ENCODE measurements around the gene KIF5C.

DNA sequence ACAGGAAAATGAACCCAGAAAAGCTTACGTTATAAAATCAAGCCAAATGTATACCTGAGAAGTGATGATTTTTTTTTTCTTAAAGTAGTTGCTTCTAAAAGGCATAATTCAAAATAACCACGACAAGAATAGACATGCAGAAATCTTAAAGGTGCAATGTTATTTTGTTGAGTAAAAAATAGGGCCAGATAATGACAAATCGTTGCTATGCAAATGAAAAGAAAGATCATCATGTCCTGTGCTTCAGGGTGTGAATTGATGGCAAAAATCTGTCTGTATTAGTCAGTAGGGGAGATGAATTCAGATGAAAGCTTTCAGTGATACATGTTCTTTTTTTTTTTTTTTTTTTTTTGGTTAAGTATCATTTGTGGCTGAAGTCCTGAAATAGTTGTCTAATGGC lies 187.5 kb downstream of the KIF5C start:
- TF ChIP-seq, protein P1, sequence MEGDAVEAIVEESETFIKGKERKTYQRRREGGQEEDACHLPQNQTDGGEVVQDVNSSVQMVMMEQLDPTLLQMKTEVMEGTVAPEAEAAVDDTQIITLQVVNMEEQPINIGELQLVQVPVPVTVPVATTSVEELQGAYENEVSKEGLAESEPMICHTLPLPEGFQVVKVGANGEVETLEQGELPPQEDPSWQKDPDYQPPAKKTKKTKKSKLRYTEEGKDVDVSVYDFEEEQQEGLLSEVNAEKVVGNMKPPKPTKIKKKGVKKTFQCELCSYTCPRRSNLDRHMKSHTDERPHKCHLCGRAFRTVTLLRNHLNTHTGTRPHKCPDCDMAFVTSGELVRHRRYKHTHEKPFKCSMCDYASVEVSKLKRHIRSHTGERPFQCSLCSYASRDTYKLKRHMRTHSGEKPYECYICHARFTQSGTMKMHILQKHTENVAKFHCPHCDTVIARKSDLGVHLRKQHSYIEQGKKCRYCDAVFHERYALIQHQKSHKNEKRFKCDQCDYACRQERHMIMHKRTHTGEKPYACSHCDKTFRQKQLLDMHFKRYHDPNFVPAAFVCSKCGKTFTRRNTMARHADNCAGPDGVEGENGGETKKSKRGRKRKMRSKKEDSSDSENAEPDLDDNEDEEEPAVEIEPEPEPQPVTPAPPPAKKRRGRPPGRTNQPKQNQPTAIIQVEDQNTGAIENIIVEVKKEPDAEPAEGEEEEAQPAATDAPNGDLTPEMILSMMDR (tag by site-specific recombination; IDR thresholded peaks at IDR 0.05) = no peak
- no peak for TF ChIP-seq RBAK (tag by site-specific recombination; IDR thresholded peaks at IDR 0.05)
- TF ChIP-seq HOXC10 (CRISPR knock-in tag; IDR thresholded peaks at IDR 0.05) = no peak
- no peak for TF ChIP-seq KLF16 (tag by site-specific recombination; IDR thresholded peaks at IDR 0.05)
- TF ChIP-seq, protein P2, sequence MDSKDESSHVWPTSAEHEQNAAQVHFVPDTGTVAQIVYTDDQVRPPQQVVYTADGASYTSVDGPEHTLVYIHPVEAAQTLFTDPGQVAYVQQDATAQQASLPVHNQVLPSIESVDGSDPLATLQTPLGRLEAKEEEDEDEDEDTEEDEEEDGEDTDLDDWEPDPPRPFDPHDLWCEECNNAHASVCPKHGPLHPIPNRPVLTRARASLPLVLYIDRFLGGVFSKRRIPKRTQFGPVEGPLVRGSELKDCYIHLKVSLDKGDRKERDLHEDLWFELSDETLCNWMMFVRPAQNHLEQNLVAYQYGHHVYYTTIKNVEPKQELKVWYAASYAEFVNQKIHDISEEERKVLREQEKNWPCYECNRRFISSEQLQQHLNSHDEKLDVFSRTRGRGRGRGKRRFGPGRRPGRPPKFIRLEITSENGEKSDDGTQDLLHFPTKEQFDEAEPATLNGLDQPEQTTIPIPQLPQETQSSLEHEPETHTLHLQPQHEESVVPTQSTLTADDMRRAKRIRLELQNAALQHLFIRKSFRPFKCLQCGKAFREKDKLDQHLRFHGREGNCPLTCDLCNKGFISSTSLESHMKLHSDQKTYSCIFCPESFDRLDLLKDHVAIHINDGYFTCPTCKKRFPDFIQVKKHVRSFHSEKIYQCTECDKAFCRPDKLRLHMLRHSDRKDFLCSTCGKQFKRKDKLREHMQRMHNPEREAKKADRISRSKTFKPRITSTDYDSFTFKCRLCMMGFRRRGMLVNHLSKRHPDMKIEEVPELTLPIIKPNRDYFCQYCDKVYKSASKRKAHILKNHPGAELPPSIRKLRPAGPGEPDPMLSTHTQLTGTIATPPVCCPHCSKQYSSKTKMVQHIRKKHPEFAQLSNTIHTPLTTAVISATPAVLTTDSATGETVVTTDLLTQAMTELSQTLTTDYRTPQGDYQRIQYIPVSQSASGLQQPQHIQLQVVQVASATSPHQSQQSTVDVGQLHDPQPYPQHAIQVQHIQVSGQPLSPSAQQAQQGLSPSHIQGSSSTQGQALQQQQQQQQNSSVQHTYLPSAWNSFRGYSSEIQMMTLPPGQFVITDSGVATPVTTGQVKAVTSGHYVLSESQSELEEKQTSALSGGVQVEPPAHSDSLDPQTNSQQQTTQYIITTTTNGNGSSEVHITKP (tag by site-specific recombination; IDR thresholded peaks at IDR 0.05) = no peak
- no peak for TF ChIP-seq ZNF311 (tag by site-specific recombination; IDR thresholded peaks at IDR 0.05; ENCODE audit: borderline replicate concordance)
- no peak for TF ChIP-seq YY1 (tag by site-specific recombination; IDR thresholded peaks at IDR 0.05)
- TF ChIP-seq, protein P3, sequence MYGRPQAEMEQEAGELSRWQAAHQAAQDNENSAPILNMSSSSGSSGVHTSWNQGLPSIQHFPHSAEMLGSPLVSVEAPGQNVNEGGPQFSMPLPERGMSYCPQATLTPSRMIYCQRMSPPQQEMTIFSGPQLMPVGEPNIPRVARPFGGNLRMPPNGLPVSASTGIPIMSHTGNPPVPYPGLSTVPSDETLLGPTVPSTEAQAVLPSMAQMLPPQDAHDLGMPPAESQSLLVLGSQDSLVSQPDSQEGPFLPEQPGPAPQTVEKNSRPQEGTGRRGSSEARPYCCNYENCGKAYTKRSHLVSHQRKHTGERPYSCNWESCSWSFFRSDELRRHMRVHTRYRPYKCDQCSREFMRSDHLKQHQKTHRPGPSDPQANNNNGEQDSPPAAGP (tag by site-specific recombination; IDR thresholded peaks at IDR 0.05) = no peak
- TF ChIP-seq ZNF843 (tag by site-specific recombination; IDR thresholded peaks at IDR 0.05) = no peak
- TF ChIP-seq ZNF664 (tag by site-specific recombination; IDR thresholded peaks at IDR 0.05) = no peak
- no peak for TF ChIP-seq KLF7 (tag by site-specific recombination; IDR thresholded peaks at IDR 0.05; ENCODE audit: borderline replicate concordance)
- TF ChIP-seq ZNF777 (tag by site-specific recombination; IDR thresholded peaks at IDR 0.05; ENCODE audit: borderline replicate concordance) = no peak
- TF ChIP-seq, protein P4, sequence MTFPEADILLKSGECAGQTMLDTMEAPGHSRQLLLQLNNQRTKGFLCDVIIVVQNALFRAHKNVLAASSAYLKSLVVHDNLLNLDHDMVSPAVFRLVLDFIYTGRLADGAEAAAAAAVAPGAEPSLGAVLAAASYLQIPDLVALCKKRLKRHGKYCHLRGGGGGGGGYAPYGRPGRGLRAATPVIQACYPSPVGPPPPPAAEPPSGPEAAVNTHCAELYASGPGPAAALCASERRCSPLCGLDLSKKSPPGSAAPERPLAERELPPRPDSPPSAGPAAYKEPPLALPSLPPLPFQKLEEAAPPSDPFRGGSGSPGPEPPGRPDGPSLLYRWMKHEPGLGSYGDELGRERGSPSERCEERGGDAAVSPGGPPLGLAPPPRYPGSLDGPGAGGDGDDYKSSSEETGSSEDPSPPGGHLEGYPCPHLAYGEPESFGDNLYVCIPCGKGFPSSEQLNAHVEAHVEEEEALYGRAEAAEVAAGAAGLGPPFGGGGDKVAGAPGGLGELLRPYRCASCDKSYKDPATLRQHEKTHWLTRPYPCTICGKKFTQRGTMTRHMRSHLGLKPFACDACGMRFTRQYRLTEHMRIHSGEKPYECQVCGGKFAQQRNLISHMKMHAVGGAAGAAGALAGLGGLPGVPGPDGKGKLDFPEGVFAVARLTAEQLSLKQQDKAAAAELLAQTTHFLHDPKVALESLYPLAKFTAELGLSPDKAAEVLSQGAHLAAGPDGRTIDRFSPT (tag by site-specific recombination; IDR thresholded peaks at IDR 0.05) = no peak
